NK-92 (cell line): ENCODE results near the gene ZNF208.
"Not testable (repeated sequence)": the region's sequence is repeated elsewhere in the genome, so short reads cannot be mapped to it uniquely, and the experiment has no call there.

Experiments used
- DNase-seq: peaks from one replicate; lab custom pipeline; 2025; ENCODE audit not compliant: unreplicated experiment; lab: John Stamatoyannopoulos, UW

Gene ZNF208

GRCh38 chr19:21885516-21885915 lies 125.2 kb downstream of the ZNF208 start:
- not testable (repeated sequence) for DNase-seq

GRCh38 chr19:21884786-21885185 lies 126.0 kb downstream of the ZNF208 start:
- not testable (repeated sequence) for DNase-seq

- no peak for DNase-seq
These were observed 127.2 kb downstream of the ZNF208 start for GRCh38 chr19:21883516-21883915.
